Endothelial cell of umbilical vein (primary cell): ENCODE data around the gene LIMCH1. TPM values are rescaled to one million over a fixed set of nuclear protein-coding genes. Genes with fewer than 3 reads are reported as not detected.

Source experiments
- BruUV-seq: library from RNA; stranded (reverse); fragments of 400-500 nt; replicated peaks from 2 replicates; lab custom pipeline; 2021; lab: Mats Ljungman, UMichigan
- CTCF ChIA-PET: fragments of 300-600, 350-600 bp; sonication (Branson Sonifier 250); formaldehyde crosslinking; loops from one replicate; lab custom pipeline; 2021; ENCODE audit warnings: antibody characterized with exemption, inconsistent platforms; lab: Charles Lee
- POLR2A ChIA-PET: fragments of 300-600, 350-600 bp; sonication (Branson Sonifier 250); formaldehyde crosslinking; loops from one replicate; lab custom pipeline; 2021; ENCODE audit warnings: antibody characterized with exemption, inconsistent platforms; lab: Charles Lee
- DNase-seq: peaks from one replicate; pipeline ENCODE4 v3.0.0-alpha.2; 2011; ENCODE audit warnings: low read depth, low spot score
- FAIRE-seq: peaks from 2 replicates; lab custom pipeline; 2011; peaks lifted over from hg19 to GRCh38; lab: Jason Lieb, UNC
- H2AFZ ChIP-seq: 2 replicates; pipeline ENCODE4 v1.6.0; 2012; ENCODE audit warnings: low read depth, low read length, control low read depth, inconsistent platforms
- H3K27ac ChIP-seq: 2 replicates; pipeline ENCODE4 v1.5.1; 2011; ENCODE audit warnings: low read depth, mild to moderate bottlenecking, control low read depth, low read length, moderate library complexity; ENCODE audit not compliant: insufficient read depth
- H3K27me3 ChIP-seq, 2 experiments: 2 replicates each; pipeline versions ENCODE4 v1.6.0 to v1.6.1; 2011; ENCODE audit warnings: low read length in 2 of 2, mixed read lengths in 1 of 2; ENCODE audit not compliant: control insufficient read depth in 2 of 2, insufficient read depth in 2 of 2
- H3K36me3 ChIP-seq, 2 experiments: 2 replicates in 1 of 2; 3 replicates in 1 of 2; pipeline ENCODE4 v1.5.1; 2011; ENCODE audit warnings: low read length in 2 of 2, mild to moderate bottlenecking in 1 of 2, moderate library complexity in 1 of 2; ENCODE audit not compliant: control insufficient read depth in 2 of 2, insufficient read depth in 2 of 2; ENCODE audit errors: extremely low read depth in 1 of 2
- H3K4me1 ChIP-seq: 3 replicates; pipeline ENCODE4 v1.5.1; 2011; ENCODE audit warnings: mild to moderate bottlenecking, low read length; ENCODE audit not compliant: control insufficient read depth, insufficient read depth; ENCODE audit errors: extremely low read depth
- H3K4me2 ChIP-seq: 2 replicates; pipeline ENCODE4 v1.6.1; 2011; ENCODE audit warnings: low read length, control low read depth, mixed read lengths; ENCODE audit not compliant: insufficient read depth
- H3K4me3 ChIP-seq, 3 experiments: fragments of 200-600 bp in 1 of 3; sonication (generic), shearing (Covaris generic) in 1 of 3; replicated peaks in 1 of 3; 2 replicates each; pipeline ENCODE4 v1.5.1; 2011 to 2016; ENCODE audit warnings: control low read depth in 3 of 3, low read length in 3 of 3, mild to moderate bottlenecking in 2 of 3, inconsistent platforms in 1 of 3, low read depth in 1 of 3, moderate library complexity in 1 of 3; ENCODE audit not compliant: insufficient read depth in 1 of 3
- H3K79me2 ChIP-seq: 2 replicates; pipeline ENCODE4 v1.6.0; 2012; ENCODE audit warnings: low read length, inconsistent platforms; ENCODE audit not compliant: control insufficient read depth, insufficient read depth
- H3K9ac ChIP-seq: replicated peaks from 2 replicates; pipeline ENCODE3; 2011; ENCODE audit warnings: low read length, control low read depth; ENCODE audit not compliant: insufficient read depth; ENCODE audit errors: extremely low read depth
- H3K9me1 ChIP-seq: replicated peaks from 3 replicates; pipeline ENCODE4 v1.6.0; 2011; ENCODE audit warnings: mild to moderate bottlenecking, low read length; ENCODE audit not compliant: control insufficient read depth, insufficient read depth; ENCODE audit errors: extremely low read depth
- H3K9me3 ChIP-seq: replicated peaks from 2 replicates; pipeline ENCODE4 v1.5.1; 2012; ENCODE audit warnings: low read length, inconsistent platforms; ENCODE audit not compliant: control insufficient read depth, insufficient read depth
- H4K20me1 ChIP-seq: replicated peaks from 2 replicates; pipeline ENCODE3; 2011; ENCODE audit warnings: mild to moderate bottlenecking, low read length; ENCODE audit not compliant: control insufficient read depth, insufficient read depth; ENCODE audit errors: extremely low read depth
- CTCF ChIP-seq, 2 donors: IDR thresholded peaks; 1 replicate in 1 of 2; 2 replicates in 1 of 2; pipeline ENCODE4 v1.5.1; 2011; ENCODE audit warnings: low read length in 2 of 2, mild to moderate bottlenecking in 2 of 2, moderate library complexity in 2 of 2, control low read depth in 1 of 2, inconsistent platforms in 1 of 2, low read depth in 1 of 2; ENCODE audit not compliant: insufficient read depth in 1 of 2; ENCODE audit errors: extremely low read depth in 1 of 2
- EZH2 ChIP-seq: IDR thresholded peaks from 2 replicates; pipeline ENCODE4 v1.6.1; 2012; ENCODE audit warnings: borderline replicate concordance, low read depth, mild to moderate bottlenecking, moderate library complexity, low read length, inconsistent platforms; ENCODE audit not compliant: severe bottlenecking
- FOS ChIP-seq: IDR thresholded peaks from 2 replicates; pipeline ENCODE4 v1.6.1; 2011; ENCODE audit warnings: mild to moderate bottlenecking, low read length, moderate library complexity, borderline replicate concordance; ENCODE audit not compliant: insufficient read depth
- GATA2 ChIP-seq: IDR thresholded peaks from 2 replicates; pipeline ENCODE4 v1.7.0; 2011; ENCODE audit warnings: low read depth, mild to moderate bottlenecking, moderate library complexity, mixed read lengths, low read length; ENCODE audit not compliant: insufficient read length, insufficient read depth
- JUN ChIP-seq: IDR thresholded peaks from 2 replicates; pipeline ENCODE4 v1.6.1; 2011; ENCODE audit warnings: borderline replicate concordance, low read depth; ENCODE audit not compliant: insufficient read length, insufficient read depth
- MAX ChIP-seq: IDR thresholded peaks from 2 replicates; pipeline ENCODE4 v1.6.1; 2011; ENCODE audit not compliant: insufficient read depth, insufficient read length
- MYC ChIP-seq: IDR thresholded peaks from one replicate; pipeline ENCODE4 v1.6.1; 2011; ENCODE audit warnings: mild to moderate bottlenecking, low read depth, low read length
- POLR2A ChIP-seq: IDR thresholded peaks from 2 replicates; pipeline ENCODE4 v1.6.1; 2012; ENCODE audit warnings: low read depth, mild to moderate bottlenecking, control low read depth, low read length
- POLR2AphosphoS5 ChIP-seq: IDR thresholded peaks from 2 replicates; pipeline ENCODE4 v1.6.1; 2012; ENCODE audit warnings: low read depth, mild to moderate bottlenecking, control low read depth, low read length, moderate library complexity; ENCODE audit not compliant: insufficient read depth
- dilution Hi-C: fragments of 300-500 bp; cut with MboI; formaldehyde crosslinking; loops from one replicate; pipeline ENCODE4 v1.15.0; 2019; ENCODE audit warnings: low sequenced_read_pairs; ENCODE audit not compliant: extremely low pct_ligation_motif_present
- intact Hi-C: fragments of 100-400 bp; cut with micrococcal nuclease; formaldehyde crosslinking; loops from one replicate; pipeline ENCODE4 v1.10.0; 2022
- polyA plus RNA-seq, 4 experiments: library from polyadenylated mRNA; depleted of rRNA in 3 of 4; stranded (reverse) in 3 of 4; unstranded in 1 of 4; fragments of >200 nt; gene quantifications; 2 replicates each; pipeline versions ENCODE4 v1.2.1 to v1.2.3, GENCODE V29; 2011 to 2012; ENCODE audit warnings: missing spikeins in 1 of 4
- total RNA-seq: library from RNA; stranded (reverse); gene quantifications from 2 replicates; pipeline ENCODE4 v1.2.3, GENCODE V29; 2021

The LIMCH1 gene
- total and polyA plus RNA-seq, 2 donors (not counting 3 experiments of a cell fraction or from before 2014, with no cell fraction given): 14.3 to 32.8 TPM

GRCh38 chr4:41696131-41696530, 158.2 kb downstream of the LIMCH1 start:
- Histone ChIP-seq H3K27ac (no peak overlapping the region), H3K79me2 (no peaks in the 10 kb centered on the region), H3K27me3 (peaks cover 8 to 10% of the 10 kb centered on the region in 2 experiments), H3K9ac (no peak overlapping the region), H4K20me1 (no peaks in the 10 kb centered on the region), H3K4me3 (no peak overlapping the region), H3K36me3 (peaks cover 0 to 2% of the 10 kb centered on the region in 2 experiments), H3K4me1 (no peaks in the 10 kb centered on the region), H3K4me2 (no peak overlapping the region), H3K9me3 (no peaks in the 10 kb centered on the region), H3K9me1 (no peaks in the 10 kb centered on the region), H2AFZ (no peak overlapping the region)
- intact Hi-C loops: no loop called here
- TF ChIP-seq EZH2 (no peak), MAX (no peak), MYC (no peak), GATA2 (no peak), JUN (no peak), FOS (no peak), CTCF (IDR thresholded peaks at IDR 0.05; ENCODE audit: extremely low read depth in 1 of 2, insufficient read depth in 1 of 2, low read depth in 1 of 2, low read length in 2 of 2) (no peak), POLR2AphosphoS5 (no peak), POLR2A (no peak)
- no peak for FAIRE-seq
- DNase-seq: no peak
- ChIA-PET CTCF (no interaction called here), POLR2A (no interaction called here)
- dilution Hi-C loops: no loop called here
- BruUV-seq: no TSS peak
